Endothelial cell of umbilical vein (primary cell): Measurements from ENCODE around the gene MAD2L2. TPM values are rescaled to one million over a fixed set of nuclear protein-coding genes. Genes with fewer than 3 reads are reported as not detected.

Experiments used
- BruUV-seq: library from RNA; stranded (reverse); fragments of 400-500 nt; replicated peaks from 2 replicates; lab custom pipeline; 2021; lab: Mats Ljungman, UMichigan
- CTCF ChIA-PET: fragments of 300-600, 350-600 bp; sonication (Branson Sonifier 250); formaldehyde crosslinking; loops from one replicate; lab custom pipeline; 2021; ENCODE audit warnings: antibody characterized with exemption, inconsistent platforms; lab: Charles Lee
- POLR2A ChIA-PET: fragments of 300-600, 350-600 bp; sonication (Branson Sonifier 250); formaldehyde crosslinking; loops from one replicate; lab custom pipeline; 2021; ENCODE audit warnings: antibody characterized with exemption, inconsistent platforms; lab: Charles Lee
- DNase-seq: peaks from one replicate; pipeline ENCODE4 v3.0.0-alpha.2; 2011; ENCODE audit warnings: low read depth, low spot score
- FAIRE-seq: peaks from 2 replicates; lab custom pipeline; 2011; peaks lifted over from hg19 to GRCh38; lab: Jason Lieb, UNC
- H2AFZ ChIP-seq: 2 replicates; pipeline ENCODE4 v1.6.0; 2012; ENCODE audit warnings: low read depth, low read length, control low read depth, inconsistent platforms
- H3K27ac ChIP-seq: 2 replicates; pipeline ENCODE4 v1.5.1; 2011; ENCODE audit warnings: low read depth, mild to moderate bottlenecking, control low read depth, low read length, moderate library complexity; ENCODE audit not compliant: insufficient read depth
- H3K27me3 ChIP-seq, 2 experiments: 2 replicates each; pipeline versions ENCODE4 v1.6.0 to v1.6.1; 2011; ENCODE audit warnings: low read length in 2 of 2, mixed read lengths in 1 of 2; ENCODE audit not compliant: control insufficient read depth in 2 of 2, insufficient read depth in 2 of 2
- H3K36me3 ChIP-seq, 2 experiments: 2 replicates in 1 of 2; 3 replicates in 1 of 2; pipeline ENCODE4 v1.5.1; 2011; ENCODE audit warnings: low read length in 2 of 2, mild to moderate bottlenecking in 1 of 2, moderate library complexity in 1 of 2; ENCODE audit not compliant: control insufficient read depth in 2 of 2, insufficient read depth in 2 of 2; ENCODE audit errors: extremely low read depth in 1 of 2
- H3K4me1 ChIP-seq: 3 replicates; pipeline ENCODE4 v1.5.1; 2011; ENCODE audit warnings: mild to moderate bottlenecking, low read length; ENCODE audit not compliant: control insufficient read depth, insufficient read depth; ENCODE audit errors: extremely low read depth
- H3K4me2 ChIP-seq: 2 replicates; pipeline ENCODE4 v1.6.1; 2011; ENCODE audit warnings: low read length, control low read depth, mixed read lengths; ENCODE audit not compliant: insufficient read depth
- H3K4me3 ChIP-seq, 3 experiments: fragments of 200-600 bp in 1 of 3; sonication (generic), shearing (Covaris generic) in 1 of 3; replicated peaks in 1 of 3; 2 replicates each; pipeline ENCODE4 v1.5.1; 2011 to 2016; ENCODE audit warnings: control low read depth in 3 of 3, low read length in 3 of 3, mild to moderate bottlenecking in 2 of 3, inconsistent platforms in 1 of 3, low read depth in 1 of 3, moderate library complexity in 1 of 3; ENCODE audit not compliant: insufficient read depth in 1 of 3
- H3K79me2 ChIP-seq: 2 replicates; pipeline ENCODE4 v1.6.0; 2012; ENCODE audit warnings: low read length, inconsistent platforms; ENCODE audit not compliant: control insufficient read depth, insufficient read depth
- H3K9ac ChIP-seq: replicated peaks from 2 replicates; pipeline ENCODE3; 2011; ENCODE audit warnings: low read length, control low read depth; ENCODE audit not compliant: insufficient read depth; ENCODE audit errors: extremely low read depth
- H3K9me1 ChIP-seq: replicated peaks from 3 replicates; pipeline ENCODE4 v1.6.0; 2011; ENCODE audit warnings: mild to moderate bottlenecking, low read length; ENCODE audit not compliant: control insufficient read depth, insufficient read depth; ENCODE audit errors: extremely low read depth
- H3K9me3 ChIP-seq: replicated peaks from 2 replicates; pipeline ENCODE4 v1.5.1; 2012; ENCODE audit warnings: low read length, inconsistent platforms; ENCODE audit not compliant: control insufficient read depth, insufficient read depth
- H4K20me1 ChIP-seq: replicated peaks from 2 replicates; pipeline ENCODE3; 2011; ENCODE audit warnings: mild to moderate bottlenecking, low read length; ENCODE audit not compliant: control insufficient read depth, insufficient read depth; ENCODE audit errors: extremely low read depth
- EZH2 ChIP-seq: IDR thresholded peaks from 2 replicates; pipeline ENCODE4 v1.6.1; 2012; ENCODE audit warnings: borderline replicate concordance, low read depth, mild to moderate bottlenecking, moderate library complexity, low read length, inconsistent platforms; ENCODE audit not compliant: severe bottlenecking
- FOS ChIP-seq: IDR thresholded peaks from 2 replicates; pipeline ENCODE4 v1.6.1; 2011; ENCODE audit warnings: mild to moderate bottlenecking, low read length, moderate library complexity, borderline replicate concordance; ENCODE audit not compliant: insufficient read depth
- GATA2 ChIP-seq: IDR thresholded peaks from 2 replicates; pipeline ENCODE4 v1.7.0; 2011; ENCODE audit warnings: low read depth, mild to moderate bottlenecking, moderate library complexity, mixed read lengths, low read length; ENCODE audit not compliant: insufficient read length, insufficient read depth
- JUN ChIP-seq: IDR thresholded peaks from 2 replicates; pipeline ENCODE4 v1.6.1; 2011; ENCODE audit warnings: borderline replicate concordance, low read depth; ENCODE audit not compliant: insufficient read length, insufficient read depth
- MYC ChIP-seq: IDR thresholded peaks from one replicate; pipeline ENCODE4 v1.6.1; 2011; ENCODE audit warnings: mild to moderate bottlenecking, low read depth, low read length
- POLR2A ChIP-seq: IDR thresholded peaks from 2 replicates; pipeline ENCODE4 v1.6.1; 2012; ENCODE audit warnings: low read depth, mild to moderate bottlenecking, control low read depth, low read length
- POLR2AphosphoS5 ChIP-seq: IDR thresholded peaks from 2 replicates; pipeline ENCODE4 v1.6.1; 2012; ENCODE audit warnings: low read depth, mild to moderate bottlenecking, control low read depth, low read length, moderate library complexity; ENCODE audit not compliant: insufficient read depth
- dilution Hi-C: fragments of 300-500 bp; cut with MboI; formaldehyde crosslinking; loops from one replicate; pipeline ENCODE4 v1.15.0; 2019; ENCODE audit warnings: low sequenced_read_pairs; ENCODE audit not compliant: extremely low pct_ligation_motif_present
- intact Hi-C: fragments of 100-400 bp; cut with micrococcal nuclease; formaldehyde crosslinking; loops from one replicate; pipeline ENCODE4 v1.10.0; 2022
- polyA plus RNA-seq, 4 experiments: library from polyadenylated mRNA; depleted of rRNA in 3 of 4; stranded (reverse) in 3 of 4; unstranded in 1 of 4; fragments of >200 nt; gene quantifications; 2 replicates each; pipeline versions ENCODE4 v1.2.1 to v1.2.3, GENCODE V29; 2011 to 2012; ENCODE audit warnings: missing spikeins in 1 of 4
- total RNA-seq: library from RNA; stranded (reverse); gene quantifications from 2 replicates; pipeline ENCODE4 v1.2.3, GENCODE V29; 2021
- TF ChIP-seq, protein P1 (sequence below), 2 donors: IDR thresholded peaks; 1 replicate in 1 of 2; 2 replicates in 1 of 2; pipeline ENCODE4 v1.5.1; 2011; ENCODE audit warnings: low read length in 2 of 2, mild to moderate bottlenecking in 2 of 2, moderate library complexity in 2 of 2, control low read depth in 1 of 2, inconsistent platforms in 1 of 2, low read depth in 1 of 2; ENCODE audit not compliant: insufficient read depth in 1 of 2; ENCODE audit errors: extremely low read depth in 1 of 2
- TF ChIP-seq, protein P2 (sequence below): IDR thresholded peaks from 2 replicates; pipeline ENCODE4 v1.6.1; 2011; ENCODE audit not compliant: insufficient read depth, insufficient read length

Gene MAD2L2
- total and polyA plus RNA-seq, 2 donors (not counting 3 experiments of a cell fraction or from before 2014, with no cell fraction given) = 35.9 to 74.2 TPM

GRCh38 chr1:11712285-11712684, 31.3 kb upstream of the MAD2L2 start:
- Histone ChIP-seq H3K27me3 (peaks cover 0 to 2% of the 10 kb centered on the region in 2 experiments), H3K4me2 (no peak overlapping the region), H3K4me3 (no peak overlapping the region), H3K27ac (no peak overlapping the region), H3K79me2 (no peaks in the 10 kb centered on the region), H3K9ac (no peak overlapping the region), H3K9me3 (no peaks in the 10 kb centered on the region), H3K4me1 (no peaks in the 10 kb centered on the region), H3K9me1 (no peaks in the 10 kb centered on the region), H4K20me1 (no peaks in the 10 kb centered on the region), H2AFZ (no peak overlapping the region), H3K36me3 (no peaks in the 10 kb centered on the region)
- intact Hi-C loops = no loop called here
- dilution Hi-C loops = no loop called here
- ChIA-PET CTCF (interaction anchor here (2.0 to 4.2 kb wide), 3 partner anchors 18 to 62 kb away, joined by 9 to 50 read pairs (median 18); partner anchors contain the start of gene FBXO6), POLR2A (no interaction called here)
- no peak for FAIRE-seq
- no peak for TF ChIP-seq EZH2
- TF ChIP-seq JUN = no peak
- no peak for TF ChIP-seq FOS
- TF ChIP-seq, protein P1, sequence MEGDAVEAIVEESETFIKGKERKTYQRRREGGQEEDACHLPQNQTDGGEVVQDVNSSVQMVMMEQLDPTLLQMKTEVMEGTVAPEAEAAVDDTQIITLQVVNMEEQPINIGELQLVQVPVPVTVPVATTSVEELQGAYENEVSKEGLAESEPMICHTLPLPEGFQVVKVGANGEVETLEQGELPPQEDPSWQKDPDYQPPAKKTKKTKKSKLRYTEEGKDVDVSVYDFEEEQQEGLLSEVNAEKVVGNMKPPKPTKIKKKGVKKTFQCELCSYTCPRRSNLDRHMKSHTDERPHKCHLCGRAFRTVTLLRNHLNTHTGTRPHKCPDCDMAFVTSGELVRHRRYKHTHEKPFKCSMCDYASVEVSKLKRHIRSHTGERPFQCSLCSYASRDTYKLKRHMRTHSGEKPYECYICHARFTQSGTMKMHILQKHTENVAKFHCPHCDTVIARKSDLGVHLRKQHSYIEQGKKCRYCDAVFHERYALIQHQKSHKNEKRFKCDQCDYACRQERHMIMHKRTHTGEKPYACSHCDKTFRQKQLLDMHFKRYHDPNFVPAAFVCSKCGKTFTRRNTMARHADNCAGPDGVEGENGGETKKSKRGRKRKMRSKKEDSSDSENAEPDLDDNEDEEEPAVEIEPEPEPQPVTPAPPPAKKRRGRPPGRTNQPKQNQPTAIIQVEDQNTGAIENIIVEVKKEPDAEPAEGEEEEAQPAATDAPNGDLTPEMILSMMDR (IDR thresholded peaks at IDR 0.05; ENCODE audit: extremely low read depth in 1 of 2, insufficient read depth in 1 of 2, low read depth in 1 of 2, low read length in 2 of 2) = no peak
- TF ChIP-seq, protein P2, sequence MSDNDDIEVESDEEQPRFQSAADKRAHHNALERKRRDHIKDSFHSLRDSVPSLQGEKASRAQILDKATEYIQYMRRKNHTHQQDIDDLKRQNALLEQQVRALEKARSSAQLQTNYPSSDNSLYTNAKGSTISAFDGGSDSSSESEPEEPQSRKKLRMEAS = no peak
- no peak for TF ChIP-seq POLR2AphosphoS5
- no peak for TF ChIP-seq POLR2A
- no peak for TF ChIP-seq MYC
- no peak for TF ChIP-seq GATA2
- DNase-seq = no peak
- BruUV-seq = no TSS peak
